GM19023 (cell line): ENCODE data around the gene EGLN3.
"Not testable (repeated sequence)": the region's sequence is repeated elsewhere in the genome, so short reads cannot be mapped to it uniquely, and the experiment has no call there.

Source experiments
- ATAC-seq: cut with Tn5 transposase; IDR thresholded peaks from one replicate; pipeline ENCODE4 v1.9.1; 2021; ENCODE audit warnings: mild to moderate bottlenecking, moderate library complexity; ENCODE audit not compliant: unreplicated experiment

The EGLN3 gene

GRCh38 chr14:33938131-33938949, 12.5 kb downstream of the EGLN3 start:
- ATAC-seq = no peak

- ATAC-seq = no peak
Measured at GRCh38 chr14:33936391-33936790, 14.5 kb downstream of the EGLN3 start.

GRCh38 chr14:33934938-33935337, 15.9 kb downstream of the EGLN3 start:
- no peak for ATAC-seq

GRCh38 chr14:33934043-33934750, 16.7 kb downstream of the EGLN3 start:
- ATAC-seq = no peak

- ATAC-seq = no peak
Measured at GRCh38 chr14:33933386-33933933, 17.4 kb downstream of the EGLN3 start.

GRCh38 chr14:33932576-33933345, 18.1 kb downstream of the EGLN3 start:
- ATAC-seq = no peak

GRCh38 chr14:33932033-33932432, 18.8 kb downstream of the EGLN3 start:
- no peak for ATAC-seq

- no peak for ATAC-seq
Measured at GRCh38 chr14:33931461-33931860, 19.4 kb downstream of the EGLN3 start.

- ATAC-seq = no peak
Measured at GRCh38 chr14:33930439-33930838, 20.4 kb downstream of the EGLN3 start.

GRCh38 chr14:33929799-33930408, 21.0 kb downstream of the EGLN3 start:
- no peak for ATAC-seq

- no peak for ATAC-seq
Measured at GRCh38 chr14:33928895-33929294, 22.0 kb downstream of the EGLN3 start.

GRCh38 chr14:33927944-33928343, 22.9 kb downstream of the EGLN3 start:
- no peak for ATAC-seq

- ATAC-seq = not testable (repeated sequence)
Measured at GRCh38 chr14:33926967-33927366, 23.9 kb downstream of the EGLN3 start.

- no peak for ATAC-seq
Measured at GRCh38 chr14:33925946-33926345, 24.9 kb downstream of the EGLN3 start.

GRCh38 chr14:33925235-33925634, 25.6 kb downstream of the EGLN3 start:
- ATAC-seq = no peak

GRCh38 chr14:33924566-33925100, 26.2 kb downstream of the EGLN3 start:
- ATAC-seq = no peak

GRCh38 chr14:33922125-33922524, 28.7 kb downstream of the EGLN3 start:
- no peak for ATAC-seq

GRCh38 chr14:33918256-33918655, 32.6 kb downstream of the EGLN3 start:
- no peak for ATAC-seq

- ATAC-seq = no peak
Measured at GRCh38 chr14:33917661-33918060, 33.2 kb downstream of the EGLN3 start.
